GM21390 (cell line): ENCODE data around the gene ANHX.

Experiments used
- ATAC-seq: cut with Tn5 transposase; IDR thresholded peaks from one replicate; pipeline ENCODE4 v1.9.1; 2021; ENCODE audit not compliant: unreplicated experiment

ANHX gene

GRCh38 chr12:133203344-133204263 is 32.1 kb downstream of the ANHX start:
- ATAC-seq, result no peak

- ATAC-seq, result no peak
Measured at GRCh38 chr12:133202493-133203343, 33.0 kb downstream of the ANHX start.

DNA sequence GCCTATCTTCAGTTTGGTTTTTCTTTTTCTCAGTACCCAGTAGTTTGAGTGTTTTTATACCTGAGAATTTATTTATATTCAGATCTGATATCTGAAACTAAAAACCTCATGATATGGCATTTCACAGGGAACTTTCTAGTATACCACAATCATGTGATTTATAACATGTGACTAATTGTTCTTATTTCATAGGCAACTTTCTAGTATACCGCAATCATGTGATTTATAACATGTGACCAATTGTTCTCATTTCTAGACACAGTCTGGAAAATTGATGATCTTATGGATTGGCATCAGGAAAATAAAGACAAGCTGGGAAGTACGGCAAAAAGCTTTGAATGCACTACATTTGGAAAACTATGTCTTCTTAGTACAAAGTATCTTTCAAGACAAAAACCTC is 33.8 kb downstream of the ANHX start:
- ATAC-seq, result no peak

GRCh38 chr12:133192847-133193246 is 42.8 kb downstream of the ANHX start:
- ATAC-seq, result no peak

DNA sequence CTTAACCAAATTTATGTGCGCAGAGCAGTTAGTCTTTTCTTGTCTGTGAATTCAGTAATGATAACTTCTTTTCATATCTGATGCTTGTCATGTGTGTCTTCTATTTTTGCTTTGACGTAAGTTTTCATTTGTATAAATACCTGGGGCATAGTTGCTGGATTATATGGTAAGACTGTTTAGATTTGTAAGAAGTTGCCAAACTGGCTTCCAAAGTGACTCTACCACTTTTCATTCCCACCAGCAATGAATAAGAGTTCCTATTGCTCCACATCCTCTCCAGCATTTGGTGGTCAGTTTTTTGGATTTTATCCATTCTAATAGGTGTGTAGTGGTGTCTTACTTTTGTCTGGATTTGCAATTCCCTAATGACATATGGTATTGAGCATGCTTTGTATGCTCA is 45.5 kb downstream of the ANHX start:
- ATAC-seq, result no peak

DNA sequence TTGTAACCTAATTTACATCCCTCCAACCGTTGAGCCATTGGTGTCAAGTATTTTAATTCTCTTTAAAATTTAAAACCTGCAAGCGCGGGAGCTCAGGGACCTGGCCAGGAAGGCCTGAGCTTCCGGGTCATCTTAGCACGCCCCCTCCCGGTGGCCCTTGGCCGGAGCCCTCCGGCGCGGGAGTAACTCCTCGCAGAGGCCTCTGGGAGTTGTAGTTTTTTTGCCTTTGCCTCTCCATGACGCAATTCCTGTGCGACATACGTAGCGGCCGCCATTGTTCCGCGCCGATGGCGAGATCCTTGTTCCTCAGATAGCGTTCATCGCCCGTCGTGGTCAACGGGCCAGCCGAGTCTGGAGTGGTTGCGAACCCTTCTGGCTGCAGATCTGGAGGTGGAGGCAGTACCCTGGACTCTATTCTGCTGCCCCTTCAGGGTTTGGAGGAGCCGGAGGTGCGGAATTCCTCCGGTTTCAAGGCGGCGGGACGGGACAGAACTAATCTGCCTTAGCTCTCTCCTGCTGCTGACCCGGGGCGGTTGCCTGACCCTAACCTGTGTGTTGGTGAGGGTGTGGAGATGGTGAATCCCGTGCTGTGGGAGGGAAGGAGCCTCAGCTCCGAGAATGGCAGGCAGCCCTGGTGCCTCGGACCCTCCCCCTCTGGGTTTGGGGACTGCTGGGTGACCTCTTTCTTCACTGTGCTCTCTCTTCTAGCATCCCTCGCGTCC is 54.3 kb downstream of the ANHX start, which contains the start of gene ZNF268:
Gene ZNF268 (plus strand): TSS at position 258 of the 722 bp plus-strand sequence. CDS start 503 bp downstream, outside the sequence.
- ATAC-seq, result peak; percentile 95

GRCh38 chr12:133180669-133181068 is 55.0 kb downstream of the ANHX start:
- ATAC-seq, result no peak

GRCh38 chr12:133174901-133175300 is 60.8 kb downstream of the ANHX start:
- ATAC-seq, result no peak

DNA sequence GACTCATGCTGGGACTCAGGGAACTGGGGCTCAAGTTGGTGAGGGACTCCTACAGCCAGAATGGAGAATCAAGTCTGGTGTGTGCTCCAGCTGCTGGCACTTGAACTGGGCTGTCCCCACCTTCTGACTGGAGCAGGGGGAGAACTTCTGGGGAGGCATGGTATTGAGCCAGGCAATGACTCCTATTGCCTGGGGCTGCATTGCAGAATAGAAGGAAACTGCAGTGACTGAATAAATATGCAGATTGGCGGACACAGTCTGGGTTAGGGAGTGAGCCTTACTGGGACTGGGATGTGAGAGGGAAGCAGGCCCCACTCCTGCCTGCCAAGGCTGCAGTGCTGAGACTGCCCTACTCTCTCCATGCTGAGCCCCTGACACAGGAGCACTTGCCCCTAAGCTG is 63.2 kb downstream of the ANHX start:
- ATAC-seq, result no peak
